GM18868 (cell line): ENCODE measurements around the gene FHL2.

Source experiments
- ATAC-seq: cut with Tn5 transposase; IDR thresholded peaks from one replicate; pipeline ENCODE4 v1.9.1; 2021; ENCODE audit warnings: mild to moderate bottlenecking, moderate library complexity; ENCODE audit not compliant: unreplicated experiment

FHL2 gene

GRCh38 chr2:105422801-105423200, 23.9 kb upstream of the FHL2 start:
- no peak for ATAC-seq

GRCh38 chr2:105421053-105421452, 22.2 kb upstream of the FHL2 start:
- no peak for ATAC-seq

- no peak for ATAC-seq
Measured at GRCh38 chr2:105418522-105418921, 19.7 kb upstream of the FHL2 start.

GRCh38 chr2:105417857-105418436, 19.1 kb upstream of the FHL2 start:
- ATAC-seq, result no peak

- ATAC-seq, result no peak
Measured at GRCh38 chr2:105416156-105416555, 17.3 kb upstream of the FHL2 start.

- no peak for ATAC-seq
Measured at GRCh38 chr2:105415007-105415406, 16.2 kb upstream of the FHL2 start.

- ATAC-seq, result no peak
Measured at GRCh38 chr2:105413206-105413605, 14.4 kb upstream of the FHL2 start.

GRCh38 chr2:105412584-105412983, 13.7 kb upstream of the FHL2 start:
- no peak for ATAC-seq

- ATAC-seq, result no peak
Measured at GRCh38 chr2:105411720-105412407, 13.0 kb upstream of the FHL2 start.

- ATAC-seq, result no peak
Measured at GRCh38 chr2:105410554-105410953, 11.7 kb upstream of the FHL2 start.

- no peak for ATAC-seq
Measured at GRCh38 chr2:105409717-105410116, 10.9 kb upstream of the FHL2 start.

- ATAC-seq, result no peak
Measured at GRCh38 chr2:105407946-105408743, 9.3 kb upstream of the FHL2 start.

- ATAC-seq, result no peak
Measured at GRCh38 chr2:105406221-105406620, 7.4 kb upstream of the FHL2 start.

GRCh38 chr2:105405291-105405690, 6.4 kb upstream of the FHL2 start:
- ATAC-seq, result no peak

- no peak for ATAC-seq
Measured at GRCh38 chr2:105404736-105405135, 5.9 kb upstream of the FHL2 start.

GRCh38 chr2:105403783-105404698, 5.2 kb upstream of the FHL2 start:
- no peak for ATAC-seq

GRCh38 chr2:105403241-105403782, 4.5 kb upstream of the FHL2 start:
- no peak for ATAC-seq

- no peak for ATAC-seq
Measured at GRCh38 chr2:105402809-105403208, 4.0 kb upstream of the FHL2 start.

GRCh38 chr2:105401867-105402266, 3.0 kb upstream of the FHL2 start:
- no peak for ATAC-seq

- ATAC-seq, result no peak
Measured at GRCh38 chr2:105400138-105400540, 1.3 kb upstream of the FHL2 start.
